Fibroblast of mammary gland (primary cell): Measurements from ENCODE around the gene YWHAG.
A peak's percentile ranks its signal among the peaks of the same experiment; 100 is the strongest.

Source experiments
- DNase-seq: peaks from one replicate; pipeline ENCODE4 v3.0.0-alpha.2; 2010; ENCODE audit warnings: low read depth
- H3K4me3 ChIP-seq: 2 replicates; pipeline ENCODE4 v1.5.1; 2011; ENCODE audit warnings: low read depth, mild to moderate bottlenecking, low read length, moderate library complexity; ENCODE audit not compliant: control insufficient read depth
- CTCF ChIP-seq: conservative IDR thresholded peaks from 2 replicates; pipeline ENCODE4 v1.5.1; 2011; ENCODE audit warnings: low read depth, low read length, inconsistent platforms; ENCODE audit not compliant: control insufficient read depth, insufficient read depth

Gene YWHAG

GRCh38 chr7:76359978-76360638 lies 1.3 kb upstream of the YWHAG start:
- no peak for DNase-seq
- TF ChIP-seq CTCF, result no peak
- no peak overlapping the region for H3K4me3 ChIP-seq

- TF ChIP-seq CTCF, result peak; percentile 58
- H3K4me3 ChIP-seq, result peak overlapping the region; percentile 82
- DNase-seq, result peak; percentile 98
Observed at GRCh38 chr7:76359111-76359977, 553 bp upstream of the YWHAG start.

GRCh38 chr7:76358011-76358480 lies 745 bp downstream of the YWHAG start:
- TF ChIP-seq CTCF, result no peak
- peak overlapping the region; percentile 82 for H3K4me3 ChIP-seq
- DNase-seq, result no peak

- H3K4me3 ChIP-seq, result peak overlapping the region; percentile 82
- no peak for TF ChIP-seq CTCF
- DNase-seq, result no peak
Observed at GRCh38 chr7:76357475-76358010, 1.2 kb downstream of the YWHAG start.

- peak overlapping the region; percentile 82 for H3K4me3 ChIP-seq
Observed at GRCh38 chr7:76356823-76357222, 2.0 kb downstream of the YWHAG start.

More at GRCh38 chr7:76356823-76357222, 2.0 kb downstream of the YWHAG start:
- DNase-seq, result peak; percentile 61
- no peak for TF ChIP-seq CTCF
